ENCODE data around the gene FOXP2. TPM values are rescaled to one million over a fixed set of nuclear protein-coding genes. Genes with fewer than 3 reads are reported as not detected.

The FOXP2 gene
- total and polyA plus RNA-seq, 2 donors (not counting 3 experiments of a cell fraction or from before 2014, with no cell fraction given), result 0.37 to 2.7 TPM

DNA sequence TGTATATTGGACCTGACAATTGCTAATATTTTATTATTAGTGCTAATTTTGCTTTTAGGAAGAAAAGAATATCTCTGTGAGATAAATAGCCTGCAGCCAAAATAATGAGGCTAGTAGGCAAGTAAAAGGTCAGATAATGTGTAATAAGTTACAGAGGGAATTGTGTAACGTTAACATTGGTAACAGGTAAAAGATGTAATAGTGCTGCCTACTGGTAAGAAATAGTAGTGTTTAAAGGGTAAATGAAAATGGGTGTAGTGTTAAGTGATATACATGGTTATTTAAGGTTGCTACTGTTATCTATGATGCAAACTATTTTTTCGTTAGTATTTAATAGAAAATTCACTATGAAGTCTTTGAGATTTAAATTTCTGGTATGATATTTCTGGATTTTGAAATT, 9.2 kb upstream of the FOXP2 start:
- no peaks in the 10 kb centered on the region for H3K27me3 ChIP-seq (ENCODE audit: control insufficient read depth in 2 of 2, insufficient read depth in 2 of 2, low read length in 2 of 2)
- H3K9me1 ChIP-seq (replicated peaks; ENCODE audit: control insufficient read depth, extremely low read depth, insufficient read depth, low read length), result no peaks in the 10 kb centered on the region
- FAIRE-seq (no peak), DNase-seq (ENCODE audit: low read depth, low spot score) (no peak)
- H3K4me1 ChIP-seq (ENCODE audit: control insufficient read depth, extremely low read depth, insufficient read depth, low read length), result no peaks in the 10 kb centered on the region
- intact Hi-C loops (cut with micrococcal nuclease), result loop anchor here (1.0 to 5.0 kb wide), 3 partner anchors 95 to 378 kb away; no protein-coding TSS in a partner anchor
- H3K79me2 ChIP-seq (ENCODE audit: control insufficient read depth, insufficient read depth, low read length), result no peaks in the 10 kb centered on the region
- H3K4me3 ChIP-seq (replicated peaks in 1 of 3; ENCODE audit: insufficient read depth in 1 of 3, low read depth in 1 of 3, low read length in 3 of 3), result no peak overlapping the region
- TF ChIP-seq, protein P1, sequence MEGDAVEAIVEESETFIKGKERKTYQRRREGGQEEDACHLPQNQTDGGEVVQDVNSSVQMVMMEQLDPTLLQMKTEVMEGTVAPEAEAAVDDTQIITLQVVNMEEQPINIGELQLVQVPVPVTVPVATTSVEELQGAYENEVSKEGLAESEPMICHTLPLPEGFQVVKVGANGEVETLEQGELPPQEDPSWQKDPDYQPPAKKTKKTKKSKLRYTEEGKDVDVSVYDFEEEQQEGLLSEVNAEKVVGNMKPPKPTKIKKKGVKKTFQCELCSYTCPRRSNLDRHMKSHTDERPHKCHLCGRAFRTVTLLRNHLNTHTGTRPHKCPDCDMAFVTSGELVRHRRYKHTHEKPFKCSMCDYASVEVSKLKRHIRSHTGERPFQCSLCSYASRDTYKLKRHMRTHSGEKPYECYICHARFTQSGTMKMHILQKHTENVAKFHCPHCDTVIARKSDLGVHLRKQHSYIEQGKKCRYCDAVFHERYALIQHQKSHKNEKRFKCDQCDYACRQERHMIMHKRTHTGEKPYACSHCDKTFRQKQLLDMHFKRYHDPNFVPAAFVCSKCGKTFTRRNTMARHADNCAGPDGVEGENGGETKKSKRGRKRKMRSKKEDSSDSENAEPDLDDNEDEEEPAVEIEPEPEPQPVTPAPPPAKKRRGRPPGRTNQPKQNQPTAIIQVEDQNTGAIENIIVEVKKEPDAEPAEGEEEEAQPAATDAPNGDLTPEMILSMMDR (IDR thresholded peaks at IDR 0.05; ENCODE audit: extremely low read depth in 1 of 2, insufficient read depth in 1 of 2, low read depth in 1 of 2, low read length in 2 of 2), result peak in 1 of 2 donors; percentile 3
- TF ChIP-seq EZH2 (IDR thresholded peaks at IDR 0.05; ENCODE audit: borderline replicate concordance, low read depth, low read length, severe bottlenecking), result no peak
- no peaks in the 10 kb centered on the region for H3K9me3 ChIP-seq (replicated peaks; ENCODE audit: control insufficient read depth, insufficient read depth, low read length)
- H2AFZ ChIP-seq (ENCODE audit: low read depth, low read length), result no peak overlapping the region
- dilution Hi-C loops (cut with MboI; ENCODE audit: extremely low pct_ligation_motif_present, low sequenced_read_pairs), result no loop called here
- no peak overlapping the region for H3K4me2 ChIP-seq (ENCODE audit: insufficient read depth, low read length)
- no peaks in the 10 kb centered on the region for H4K20me1 ChIP-seq (replicated peaks; ENCODE audit: control insufficient read depth, extremely low read depth, insufficient read depth, low read length)
- CTCF ChIA-PET, result interaction anchor here (0.7 to 1.5 kb wide), 7 partner anchors 10 to 379 kb away, joined by 3 to 32 read pairs (median 3); no protein-coding TSS in a partner anchor
- H3K27ac ChIP-seq (ENCODE audit: insufficient read depth, low read depth, low read length), result no peak overlapping the region
- POLR2A ChIA-PET, result no interaction called here
- H3K9ac ChIP-seq (replicated peaks; ENCODE audit: extremely low read depth, insufficient read depth, low read length), result no peak overlapping the region
- BruUV-seq (replicated peaks), result no TSS peak
- no peaks in the 10 kb centered on the region for H3K36me3 ChIP-seq (ENCODE audit: control insufficient read depth in 2 of 2, extremely low read depth in 1 of 2, insufficient read depth in 2 of 2, low read length in 2 of 2)

GRCh38 chr7:114409750-114410149, 4.9 kb upstream of the FOXP2 start:
- FAIRE-seq (no peak), DNase-seq (ENCODE audit: low read depth, low spot score) (no peak)
- no peaks in the 10 kb centered on the region for H4K20me1 ChIP-seq (replicated peaks; ENCODE audit: control insufficient read depth, extremely low read depth, insufficient read depth, low read length)
- no peaks in the 10 kb centered on the region for H3K9me3 ChIP-seq (replicated peaks; ENCODE audit: control insufficient read depth, insufficient read depth, low read length)
- dilution Hi-C loops (cut with MboI; ENCODE audit: extremely low pct_ligation_motif_present, low sequenced_read_pairs) (no loop called here), intact Hi-C loops (cut with micrococcal nuclease) (loop anchor here (5.0 kb wide), 2 partner anchors 382 to 637 kb away; no protein-coding TSS in a partner anchor)
- H3K4me2 ChIP-seq (ENCODE audit: insufficient read depth, low read length), result no peak overlapping the region
- no peak overlapping the region for H3K27ac ChIP-seq (ENCODE audit: insufficient read depth, low read depth, low read length)
- no TSS peak for BruUV-seq (replicated peaks)
- H3K9ac ChIP-seq (replicated peaks; ENCODE audit: extremely low read depth, insufficient read depth, low read length), result no peak overlapping the region
- no peaks in the 10 kb centered on the region for H3K79me2 ChIP-seq (ENCODE audit: control insufficient read depth, insufficient read depth, low read length)
- no peaks in the 10 kb centered on the region for H3K9me1 ChIP-seq (replicated peaks; ENCODE audit: control insufficient read depth, extremely low read depth, insufficient read depth, low read length)
- ChIA-PET CTCF (no interaction called here), POLR2A (no interaction called here)
- no peaks in the 10 kb centered on the region for H3K36me3 ChIP-seq (ENCODE audit: control insufficient read depth in 2 of 2, extremely low read depth in 1 of 2, insufficient read depth in 2 of 2, low read length in 2 of 2)
- no peak overlapping the region for H3K4me3 ChIP-seq (replicated peaks in 1 of 3; ENCODE audit: insufficient read depth in 1 of 3, low read depth in 1 of 3, low read length in 3 of 3)
- no peaks in the 10 kb centered on the region for H3K4me1 ChIP-seq (ENCODE audit: control insufficient read depth, extremely low read depth, insufficient read depth, low read length)
- TF ChIP-seq EZH2 (IDR thresholded peaks at IDR 0.05; ENCODE audit: borderline replicate concordance, low read depth, low read length, severe bottlenecking), result no peak
- TF ChIP-seq POLR2A (IDR thresholded peaks at IDR 0.05; ENCODE audit: low read depth, low read length), result no peak
- TF ChIP-seq, protein P1 (IDR thresholded peaks at IDR 0.05; ENCODE audit: extremely low read depth in 1 of 2, insufficient read depth in 1 of 2, low read depth in 1 of 2, low read length in 2 of 2), result no peak
- no peak for TF ChIP-seq MYC (IDR thresholded peaks at IDR 0.05; ENCODE audit: low read depth, low read length)
- no peak for TF ChIP-seq POLR2AphosphoS5 (IDR thresholded peaks at IDR 0.05; ENCODE audit: insufficient read depth, low read depth, low read length)
- TF ChIP-seq MAX (IDR thresholded peaks at IDR 0.05; ENCODE audit: insufficient read depth, insufficient read length), result no peak
- TF ChIP-seq FOS (IDR thresholded peaks at IDR 0.05; ENCODE audit: borderline replicate concordance, insufficient read depth, low read length), result no peak
- no peak for TF ChIP-seq GATA2 (IDR thresholded peaks at IDR 0.05; ENCODE audit: insufficient read depth, insufficient read length, low read depth, low read length)
- no peak overlapping the region for H2AFZ ChIP-seq (ENCODE audit: low read depth, low read length)
- H3K27me3 ChIP-seq (ENCODE audit: control insufficient read depth in 2 of 2, insufficient read depth in 2 of 2, low read length in 2 of 2), result peaks cover under 1 to 1% of the 10 kb centered on the region in 2 experiments

Data from endothelial cell of umbilical vein (primary cell).